NB4 (cell line): Measurements from ENCODE around the gene PDZK1IP1.
"Not testable (repeated sequence)": the region's sequence is repeated elsewhere in the genome, so short reads cannot be mapped to it uniquely, and the experiment has no call there.

Experiments
- CTCF ChIP-seq: IDR thresholded peaks from one replicate; pipeline ENCODE4 v1.5.1; 2012; ENCODE audit warnings: low read depth, low read length
- MYC ChIP-seq: IDR thresholded peaks from 2 replicates; pipeline ENCODE4 v1.6.1; 2011; ENCODE audit warnings: low read depth, low read length
- POLR2A ChIP-seq: IDR thresholded peaks from 2 replicates; pipeline ENCODE4 v1.6.1; 2011; ENCODE audit warnings: mild to moderate bottlenecking; ENCODE audit not compliant: insufficient read length; ENCODE audit errors: extremely low read depth
- TF ChIP-seq, protein P1 (sequence below): IDR thresholded peaks from 2 replicates; pipeline ENCODE4 v1.6.1; 2011; ENCODE audit warnings: low read depth, low read length

GRCh38 chr1:47203504-47203903 is 13.7 kb upstream of the PDZK1IP1 start:
- TF ChIP-seq CTCF, MYC, POLR2A: not testable (repeated sequence)
- TF ChIP-seq, protein P1, sequence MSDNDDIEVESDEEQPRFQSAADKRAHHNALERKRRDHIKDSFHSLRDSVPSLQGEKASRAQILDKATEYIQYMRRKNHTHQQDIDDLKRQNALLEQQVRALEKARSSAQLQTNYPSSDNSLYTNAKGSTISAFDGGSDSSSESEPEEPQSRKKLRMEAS, result not testable (repeated sequence)
